Measurements from ENCODE around the gene ELOA2.
"Not testable (repeated sequence)": the region's sequence is repeated elsewhere in the genome, so short reads cannot be mapped to it uniquely, and the experiment has no call there.

The ELOA2 gene, protein sequence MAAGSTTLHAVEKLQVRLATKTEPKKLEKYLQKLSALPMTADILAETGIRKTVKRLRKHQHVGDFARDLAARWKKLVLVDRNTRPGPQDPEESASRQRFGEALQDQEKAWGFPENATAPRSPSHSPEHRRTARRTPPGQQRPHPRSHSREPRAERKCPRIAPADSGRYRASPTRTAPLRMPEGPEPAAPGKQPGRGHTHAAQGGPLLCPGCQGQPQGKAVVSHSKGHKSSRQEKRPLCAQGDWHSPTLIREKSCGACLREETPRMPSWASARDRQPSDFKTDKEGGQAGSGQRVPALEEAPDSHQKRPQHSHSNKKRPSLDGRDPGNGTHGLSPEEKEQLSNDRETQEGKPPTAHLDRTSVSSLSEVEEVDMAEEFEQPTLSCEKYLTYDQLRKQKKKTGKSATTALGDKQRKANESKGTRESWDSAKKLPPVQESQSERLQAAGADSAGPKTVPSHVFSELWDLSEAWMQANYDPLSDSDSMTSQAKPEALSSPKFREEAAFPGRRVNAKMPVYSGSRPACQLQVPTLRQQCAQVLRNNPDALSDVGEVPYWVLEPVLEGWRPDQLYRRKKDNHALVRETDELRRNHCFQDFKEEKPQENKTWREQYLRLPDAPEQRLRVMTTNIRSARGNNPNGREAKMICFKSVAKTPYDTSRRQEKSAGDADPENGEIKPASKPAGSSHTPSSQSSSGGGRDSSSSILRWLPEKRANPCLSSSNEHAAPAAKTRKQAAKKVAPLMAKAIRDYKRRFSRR

DNA sequence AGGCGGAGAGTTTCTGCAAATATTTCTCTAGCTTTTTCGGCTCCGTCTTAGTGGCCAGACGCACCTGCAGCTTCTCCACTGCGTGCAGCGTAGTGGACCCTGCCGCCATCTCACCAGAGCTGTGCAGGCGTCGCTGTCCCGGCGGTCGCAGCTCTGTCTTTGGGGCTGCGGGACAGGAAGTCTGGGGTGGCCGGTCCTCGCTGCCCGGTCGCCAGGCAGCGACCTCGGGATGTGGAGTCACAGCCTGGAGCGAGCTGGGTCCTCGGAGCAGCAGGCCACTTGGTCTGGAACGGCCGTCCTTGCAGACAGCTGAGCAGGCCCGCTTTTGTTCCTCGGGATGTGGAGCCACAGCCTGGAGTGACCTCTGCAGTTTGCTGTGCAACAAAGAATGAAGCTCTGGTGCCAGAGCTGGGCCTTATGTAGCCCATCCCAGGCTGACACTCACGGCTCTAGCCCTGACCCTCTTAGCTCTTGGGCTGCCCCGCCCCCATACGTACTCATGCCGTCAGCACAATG is at the start of gene ELOA2:
Gene ELOA2, minus strand, starts transcription at position 466 of the 516 bp plus-strand sequence. Its CDS starts 357 bp downstream, at position 109.
- DNase-seq: no peak

DNA sequence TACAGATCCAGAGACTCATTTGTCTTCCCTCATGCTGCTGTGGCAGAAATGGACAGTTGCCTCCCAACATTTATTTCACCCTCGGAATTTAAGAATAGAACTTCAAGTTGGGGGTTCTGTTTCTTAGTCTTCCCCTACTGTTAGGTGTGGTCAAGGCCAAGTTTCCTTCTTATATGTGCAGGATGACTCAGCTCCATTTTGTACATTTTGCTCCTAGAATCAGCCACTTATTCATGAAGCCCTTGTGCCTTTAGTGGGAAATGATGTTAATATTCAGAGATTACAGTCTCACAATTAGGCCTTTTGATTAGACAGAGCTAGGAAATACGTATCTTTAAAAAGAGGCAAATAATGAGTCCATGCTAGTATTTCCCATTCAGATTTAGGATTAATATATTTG is 46.2 kb upstream of the ELOA2 start:
- DNase-seq: no peak

DNA sequence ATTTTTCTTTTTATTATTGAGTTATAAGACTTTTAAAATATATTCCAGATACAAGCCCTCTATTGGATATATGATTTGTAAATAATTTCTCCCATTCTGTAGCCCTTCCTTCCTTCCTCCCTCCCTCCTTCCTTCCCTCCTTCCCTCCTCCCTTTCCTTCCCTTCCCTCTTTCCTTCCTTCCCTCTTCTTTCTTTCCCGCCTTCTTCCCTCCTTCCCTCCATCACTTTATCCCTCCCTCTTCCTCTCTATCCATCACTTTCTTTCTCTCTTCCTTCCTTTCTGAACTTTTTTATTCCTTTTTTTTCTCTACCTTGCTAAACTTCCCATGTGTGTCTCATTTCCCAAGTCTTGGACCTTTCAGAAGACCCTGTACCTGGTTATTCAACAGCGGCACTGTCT is 45.5 kb upstream of the ELOA2 start:
- no peak for DNase-seq

DNA sequence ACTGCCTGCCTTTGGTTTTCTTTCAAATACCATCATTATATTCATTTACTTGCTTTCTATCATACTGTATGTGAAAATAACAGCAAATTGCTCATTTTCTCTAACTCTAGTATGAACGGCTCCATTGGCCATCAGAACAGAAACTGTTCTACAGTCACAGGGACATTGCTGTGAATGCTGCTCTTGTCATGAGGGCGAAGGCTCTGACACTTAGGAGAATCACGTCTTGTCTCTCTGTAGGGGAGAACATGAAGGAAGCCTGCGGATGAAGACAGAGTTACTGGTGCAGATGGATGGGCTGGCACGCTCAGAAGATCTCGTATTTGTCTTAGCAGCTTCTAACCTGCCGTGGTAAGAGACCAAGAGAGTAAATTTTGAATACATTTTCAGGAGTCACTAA is 41.7 kb upstream of the ELOA2 start:
- no peak for DNase-seq

DNA sequence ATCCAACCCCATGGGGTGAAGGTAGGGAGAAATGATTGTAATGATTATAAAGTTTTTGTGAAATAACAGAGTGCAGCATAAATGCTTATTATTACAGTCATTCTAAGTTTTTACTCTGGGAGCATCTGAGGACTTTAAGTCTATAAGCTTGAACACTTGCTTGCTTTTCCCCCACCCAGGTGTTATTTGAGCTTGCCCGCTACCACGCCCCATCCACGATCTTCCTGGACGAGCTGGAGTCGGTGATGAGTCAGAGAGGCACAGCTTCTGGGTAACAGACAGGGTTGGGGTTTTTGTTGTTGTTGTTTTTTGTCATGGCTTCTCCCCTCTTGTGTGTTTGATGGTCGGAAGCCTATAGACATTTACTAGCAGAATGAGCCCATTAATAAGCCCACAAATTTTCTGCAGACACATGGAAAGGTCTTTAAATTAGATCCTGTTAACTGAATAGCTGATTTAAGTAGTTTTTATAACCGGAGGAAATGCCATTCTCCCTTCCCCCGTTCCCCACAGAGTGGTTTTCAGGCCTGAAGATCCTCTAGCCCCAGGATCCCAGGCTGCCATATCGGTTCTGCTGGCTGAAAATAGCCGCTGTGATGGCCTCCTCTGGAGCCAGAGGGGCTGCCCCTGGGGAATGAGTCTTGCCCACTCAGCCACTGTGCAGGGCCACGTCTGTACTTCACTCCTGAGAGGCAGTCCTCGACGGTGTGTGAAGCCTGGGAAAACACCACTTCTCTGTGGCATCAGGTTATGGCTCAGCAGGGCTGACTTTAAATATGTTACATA is 39.9 kb upstream of the ELOA2 start:
- peak; percentile 17 for DNase-seq

DNA sequence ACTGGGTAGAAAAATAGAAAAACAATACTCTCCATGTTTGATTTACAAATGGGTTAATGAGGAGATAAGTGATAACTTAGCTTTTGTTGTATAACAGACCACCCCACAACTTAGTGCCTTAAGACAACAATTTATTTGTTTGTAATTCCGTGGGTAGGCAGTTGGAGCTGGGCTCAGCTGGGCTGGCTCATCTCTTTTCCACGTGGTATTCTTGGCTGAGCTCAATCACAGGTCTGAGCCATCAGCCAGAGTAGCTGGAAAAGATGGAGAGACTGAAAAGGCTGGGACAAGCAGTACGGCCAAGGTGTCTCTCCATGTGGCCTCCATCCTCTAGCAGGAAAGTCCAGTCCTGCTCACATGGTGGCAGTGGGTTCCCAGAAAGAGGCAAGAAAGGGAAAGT is 32.2 kb upstream of the ELOA2 start:
- DNase-seq: no peak

DNA sequence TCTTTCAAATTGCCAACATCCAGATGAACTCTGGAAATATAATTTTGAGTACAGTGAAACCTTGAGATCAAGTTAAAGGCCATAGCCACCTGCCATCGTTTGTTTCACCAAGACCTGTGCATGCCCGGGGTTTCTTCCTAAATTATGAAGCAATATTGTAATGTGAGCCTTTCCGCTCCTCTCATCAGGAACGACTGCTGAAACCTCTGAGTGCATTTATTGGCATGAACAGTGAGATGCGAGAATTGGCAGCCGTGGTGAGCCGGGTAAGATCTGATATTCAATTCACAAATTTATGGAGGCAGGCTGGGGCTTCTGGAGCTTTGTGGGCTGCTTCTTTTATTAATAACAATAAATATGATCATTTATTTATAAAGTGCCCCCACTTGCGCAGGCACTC is 27.7 kb upstream of the ELOA2 start:
- no peak for DNase-seq

DNA sequence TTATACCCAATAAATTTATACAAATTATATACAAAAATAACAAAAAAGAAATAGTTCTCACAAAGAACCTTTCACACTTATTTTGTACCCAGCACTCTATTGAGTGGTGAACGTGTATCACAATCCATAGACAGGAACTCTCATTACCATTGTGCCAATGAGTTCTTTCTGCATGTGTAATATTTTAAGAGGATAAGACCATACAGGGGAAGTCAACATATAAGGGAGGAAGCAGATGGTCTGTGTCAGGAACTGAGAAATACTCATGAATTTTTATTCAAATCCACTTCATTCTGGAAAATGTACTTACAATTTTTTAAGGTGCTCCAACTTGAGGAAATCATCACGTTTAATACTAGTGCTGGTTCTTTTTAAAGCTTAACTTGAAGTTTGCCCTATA is 27.1 kb upstream of the ELOA2 start:
- DNase-seq: no peak

DNA sequence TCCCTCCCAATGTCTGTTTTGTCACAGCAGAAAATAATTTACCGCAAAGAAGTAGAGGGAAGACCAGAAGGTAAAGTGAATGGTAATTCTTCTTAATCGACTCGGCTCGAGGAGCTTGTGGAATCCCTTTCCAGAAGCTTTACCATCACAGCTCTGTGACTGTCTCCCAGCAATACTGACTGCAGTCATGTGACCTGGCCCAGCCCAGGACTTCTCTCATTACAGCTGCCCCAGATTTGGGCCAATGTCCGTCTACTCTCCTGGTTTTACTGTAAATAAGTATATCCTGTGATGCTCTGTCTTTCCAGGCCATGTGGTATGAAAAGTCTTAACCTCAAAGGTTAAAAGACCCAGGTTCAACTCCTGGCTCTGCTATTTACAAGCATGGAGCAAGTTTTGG is 18.9 kb upstream of the ELOA2 start:
- DNase-seq: no peak

DNA sequence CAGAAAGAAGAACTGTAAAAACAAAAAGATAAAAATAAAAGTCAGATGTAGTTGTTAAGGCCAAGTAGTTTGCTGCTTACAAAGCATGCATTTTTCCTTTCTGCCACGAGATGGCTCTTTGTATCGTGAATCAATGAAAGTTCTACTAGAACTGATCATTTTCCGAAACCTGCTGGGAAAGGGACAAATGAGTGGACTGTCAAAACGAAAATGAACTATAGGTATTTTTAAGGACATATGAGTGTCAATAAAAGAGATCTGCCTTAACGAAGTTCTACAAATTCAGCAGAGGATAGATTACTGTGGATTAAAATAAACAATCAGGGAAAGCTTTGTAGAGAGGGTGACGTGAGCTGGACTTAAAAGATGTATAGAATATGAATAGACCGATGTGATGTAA is 15.0 kb upstream of the ELOA2 start:
- no peak for DNase-seq

DNA sequence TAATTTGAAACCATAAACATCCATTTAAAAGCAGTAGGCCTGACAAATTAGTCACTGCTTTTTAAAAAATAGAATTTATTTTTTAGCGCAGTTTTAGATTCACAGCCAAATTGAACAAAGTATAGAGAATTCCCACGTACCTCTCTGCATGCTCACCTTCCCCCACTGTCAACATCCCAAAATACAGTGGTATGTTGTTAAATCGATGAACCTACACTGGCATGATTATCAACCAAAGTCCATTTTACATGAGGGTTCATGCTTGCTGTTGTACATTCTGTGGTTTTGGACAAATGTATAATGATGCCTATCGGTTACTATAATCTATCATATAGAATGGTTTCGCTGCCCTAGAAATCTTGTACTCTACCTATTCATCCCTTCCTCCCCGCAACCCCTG is 5.6 kb upstream of the ELOA2 start:
- no peak for DNase-seq

DNA sequence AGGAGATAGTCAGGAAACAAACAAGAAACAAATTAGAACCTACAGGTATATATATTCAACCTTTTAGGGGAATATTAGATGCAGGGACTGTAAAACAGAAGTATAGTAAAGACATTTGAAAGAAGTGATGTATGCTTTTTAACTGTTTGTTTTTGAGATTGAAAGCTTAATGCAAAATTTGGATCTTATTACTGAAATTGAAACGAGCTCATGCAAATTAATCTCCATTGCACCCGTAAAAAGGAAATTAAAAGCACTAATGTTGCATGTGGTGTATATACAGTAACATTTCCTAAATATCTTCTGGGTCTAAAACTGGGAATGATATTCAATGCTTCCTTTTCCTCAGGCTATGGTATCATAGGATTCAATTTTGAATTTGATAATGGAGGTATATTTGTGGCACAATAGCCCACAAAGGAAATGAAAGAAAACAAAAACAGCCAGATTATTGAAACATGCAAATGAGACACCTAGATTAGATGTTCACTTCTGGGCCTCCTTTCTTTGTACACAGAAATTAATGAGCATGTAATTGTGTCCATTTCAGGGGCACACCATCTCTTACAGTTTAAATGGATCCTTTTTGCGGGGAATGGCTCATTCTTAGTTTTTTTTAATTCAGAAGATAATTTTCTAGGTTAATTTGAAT is 1.6 kb upstream of the ELOA2 start:
- DNase-seq: no peak

DNA sequence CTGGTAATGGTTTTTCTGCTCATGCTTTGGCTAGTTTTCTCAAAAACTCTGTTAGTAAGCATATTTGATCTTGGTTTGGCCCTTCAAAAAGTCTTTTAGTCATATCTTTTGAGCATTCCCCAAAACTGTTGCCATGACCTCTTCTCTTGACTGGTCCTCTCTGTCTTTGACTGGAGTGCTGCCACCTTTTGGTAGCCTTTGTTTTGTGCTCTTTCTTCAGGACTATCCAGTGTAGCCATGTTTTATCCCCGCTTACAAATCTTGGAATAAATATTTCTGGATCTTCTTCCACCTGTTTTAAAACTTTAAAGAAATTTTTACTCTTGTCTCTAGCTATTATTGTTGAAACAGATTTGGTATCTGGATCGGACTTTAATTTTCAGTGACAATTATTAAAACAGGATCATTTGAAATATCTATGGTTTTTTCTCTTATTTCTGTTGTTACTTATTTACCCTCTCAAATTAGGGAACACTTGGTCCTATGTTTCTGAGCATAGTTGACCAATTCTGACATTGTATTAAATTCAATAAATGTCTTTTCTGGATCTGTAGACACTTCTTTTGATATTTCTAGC is 965 bp upstream of the ELOA2 start:
- no peak for DNase-seq

DNA sequence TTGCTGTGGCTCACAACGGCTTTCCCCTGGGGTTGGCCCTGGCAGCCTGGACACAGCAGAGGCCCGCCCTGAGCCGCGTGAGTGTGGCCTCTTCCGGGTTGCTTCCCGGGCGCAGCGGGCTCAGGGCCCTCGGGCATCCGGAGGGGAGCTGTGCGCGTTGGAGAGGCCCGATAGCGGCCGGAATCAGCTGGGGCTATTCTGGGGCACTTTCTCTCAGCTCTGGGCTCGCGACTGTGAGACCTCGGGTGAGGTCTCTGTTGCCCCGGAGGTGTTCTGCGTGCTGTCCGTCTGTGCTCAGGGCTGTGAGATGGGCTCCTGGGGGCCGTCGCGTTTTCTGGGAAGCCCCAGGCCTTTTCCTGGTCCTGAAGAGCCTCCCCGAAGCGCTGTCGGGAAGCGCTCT is 830 bp downstream of the ELOA2 start:
- DNase-seq: not testable (repeated sequence)

DNA sequence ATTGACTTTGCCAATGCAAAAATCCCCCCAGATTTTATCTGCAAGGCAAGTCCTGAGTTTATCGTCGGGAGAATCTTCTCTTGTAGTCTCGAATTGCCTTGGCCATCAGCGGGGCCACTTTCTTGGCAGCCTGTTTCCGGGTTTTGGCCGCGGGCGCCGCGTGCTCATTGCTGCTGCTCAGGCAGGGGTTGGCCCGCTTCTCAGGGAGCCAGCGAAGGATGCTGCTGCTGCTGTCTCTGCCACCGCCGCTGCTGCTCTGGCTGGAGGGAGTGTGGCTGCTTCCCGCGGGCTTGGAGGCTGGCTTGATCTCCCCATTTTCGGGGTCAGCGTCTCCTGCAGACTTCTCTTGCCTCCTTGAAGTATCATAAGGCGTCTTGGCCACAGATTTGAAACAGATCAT is 2.5 kb downstream of the ELOA2 start:
- no peak for DNase-seq

DNA sequence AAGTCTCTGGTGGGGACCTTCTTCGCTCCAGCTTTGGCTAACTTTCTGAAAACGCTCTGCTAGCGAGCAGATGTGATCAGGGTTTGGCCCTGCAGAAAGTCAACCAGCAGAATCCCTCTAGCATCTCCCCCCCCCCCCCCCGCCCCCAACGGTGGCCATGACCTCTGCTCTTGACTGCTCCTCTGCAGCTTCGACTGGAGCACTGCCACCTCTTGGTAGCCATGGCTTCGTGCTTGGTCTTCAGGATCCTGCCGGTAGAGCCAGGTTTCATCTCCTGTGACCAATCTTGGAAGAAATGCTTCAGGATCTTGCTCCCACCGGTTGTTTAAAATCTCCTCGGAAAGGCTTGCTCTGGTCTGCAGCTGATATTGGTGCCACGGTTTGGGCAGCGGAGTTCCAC is 4.5 kb downstream of the ELOA2 start:
- not testable (repeated sequence) for DNase-seq

DNA sequence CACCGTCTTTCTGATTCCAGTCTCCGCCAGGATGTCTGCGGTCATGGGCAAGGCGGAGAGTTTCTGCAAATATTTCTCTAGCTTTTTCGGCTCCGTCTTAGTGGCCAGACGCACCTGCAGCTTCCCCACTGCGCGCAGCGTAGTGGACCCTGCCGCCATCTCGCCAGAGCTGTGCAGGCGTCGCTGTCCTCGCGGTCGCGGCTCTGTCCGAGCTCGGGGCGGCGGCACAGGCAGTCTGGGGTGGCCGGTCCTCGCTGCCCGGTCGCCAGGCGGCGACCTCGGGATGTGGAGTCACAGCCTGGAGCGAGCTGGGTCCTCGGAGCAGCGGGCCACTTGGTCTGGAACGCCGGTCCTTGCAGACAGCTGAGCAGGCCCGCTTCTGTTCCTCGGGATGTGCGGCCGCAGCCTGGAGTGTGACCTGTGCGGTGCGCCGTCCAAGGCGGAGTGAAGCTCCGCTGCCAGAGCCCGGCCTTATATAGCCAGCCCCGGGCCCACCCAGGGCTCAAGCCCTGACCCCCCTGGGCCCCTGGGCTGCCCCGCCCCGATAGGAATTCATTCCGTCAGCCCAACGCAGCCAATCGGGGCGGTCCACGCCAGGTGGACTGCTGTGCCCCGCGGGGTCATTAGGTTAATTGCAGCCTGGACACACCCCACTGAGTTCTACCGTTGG is 5.6 kb downstream of the ELOA2 start:
- not testable (repeated sequence) for DNase-seq

DNA sequence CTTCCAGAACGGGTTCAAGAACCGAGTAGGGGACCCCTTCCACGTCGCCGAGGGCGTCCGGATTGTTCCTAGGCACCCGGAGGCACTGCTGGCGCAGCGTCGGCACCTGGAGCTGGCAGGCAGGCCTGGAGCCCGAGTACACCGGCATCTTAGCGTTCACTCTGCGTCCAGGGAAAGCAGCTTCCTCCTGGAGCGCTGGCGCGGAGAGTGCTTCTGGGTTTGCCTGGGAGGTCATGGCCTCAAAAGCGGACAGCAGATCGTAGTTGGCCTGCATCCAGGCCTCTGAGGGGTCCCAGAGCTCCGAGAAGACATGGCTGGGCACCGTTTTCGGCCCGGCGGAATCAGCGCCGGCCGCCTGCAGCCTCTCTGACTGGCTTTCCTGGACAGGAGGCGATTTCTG is 6.7 kb downstream of the ELOA2 start:
- DNase-seq: not testable (repeated sequence)

DNA sequence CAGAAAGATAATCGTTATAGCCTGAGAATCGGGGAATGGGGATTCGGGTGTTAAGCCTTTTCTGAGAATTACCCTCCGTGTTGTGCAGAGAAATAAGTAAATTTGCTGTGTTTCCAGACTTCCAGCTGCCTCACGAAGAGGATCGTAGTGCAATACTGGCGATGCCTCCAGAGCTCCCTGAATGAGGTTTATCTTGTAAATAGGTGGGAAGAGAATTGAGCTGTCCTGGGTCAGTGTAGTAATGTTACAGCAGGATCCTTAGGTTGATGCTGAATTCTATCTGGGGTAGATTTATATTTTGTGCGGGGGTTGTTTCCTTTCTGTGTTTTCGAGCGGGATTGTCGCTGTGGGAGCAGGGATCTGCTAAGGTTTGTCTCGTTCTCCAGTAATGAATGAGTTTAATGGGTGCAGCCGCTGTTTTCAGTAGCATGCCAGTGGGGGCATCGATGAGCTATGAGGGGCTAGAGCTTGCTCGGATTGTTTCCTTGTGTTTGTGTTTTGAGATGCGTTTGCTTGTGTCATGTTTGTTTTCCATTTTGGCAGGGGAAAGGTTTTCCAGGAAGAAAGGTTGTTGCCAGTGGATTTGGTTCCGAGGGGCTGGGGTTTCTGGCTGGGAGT is 9.8 kb downstream of the ELOA2 start:
- not testable (repeated sequence) for DNase-seq

DNA sequence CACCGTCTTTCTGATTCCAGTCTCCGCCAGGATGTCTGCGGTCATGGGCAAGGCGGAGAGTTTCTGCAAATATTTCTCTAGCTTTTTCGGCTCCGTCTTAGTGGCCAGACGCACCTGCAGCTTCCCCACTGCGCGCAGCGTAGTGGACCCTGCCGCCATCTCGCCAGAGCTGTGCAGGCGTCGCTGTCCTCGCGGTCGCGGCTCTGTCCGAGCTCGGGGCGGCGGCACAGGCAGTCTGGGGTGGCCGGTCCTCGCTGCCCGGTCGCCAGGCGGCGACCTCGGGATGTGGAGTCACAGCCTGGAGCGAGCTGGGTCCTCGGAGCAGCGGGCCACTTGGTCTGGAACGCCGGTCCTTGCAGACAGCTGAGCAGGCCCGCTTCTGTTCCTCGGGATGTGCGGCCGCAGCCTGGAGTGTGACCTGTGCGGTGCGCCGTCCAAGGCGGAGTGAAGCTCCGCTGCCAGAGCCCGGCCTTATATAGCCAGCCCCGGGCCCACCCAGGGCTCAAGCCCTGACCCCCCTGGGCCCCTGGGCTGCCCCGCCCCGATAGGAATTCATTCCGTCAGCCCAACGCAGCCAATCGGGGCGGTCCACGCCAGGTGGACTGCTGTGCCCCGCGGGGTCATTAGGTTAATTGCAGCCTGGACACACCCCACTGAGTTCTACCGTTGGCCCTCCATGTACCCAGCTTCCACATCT is 11.5 kb downstream of the ELOA2 start:
- not testable (repeated sequence) for DNase-seq

DNA sequence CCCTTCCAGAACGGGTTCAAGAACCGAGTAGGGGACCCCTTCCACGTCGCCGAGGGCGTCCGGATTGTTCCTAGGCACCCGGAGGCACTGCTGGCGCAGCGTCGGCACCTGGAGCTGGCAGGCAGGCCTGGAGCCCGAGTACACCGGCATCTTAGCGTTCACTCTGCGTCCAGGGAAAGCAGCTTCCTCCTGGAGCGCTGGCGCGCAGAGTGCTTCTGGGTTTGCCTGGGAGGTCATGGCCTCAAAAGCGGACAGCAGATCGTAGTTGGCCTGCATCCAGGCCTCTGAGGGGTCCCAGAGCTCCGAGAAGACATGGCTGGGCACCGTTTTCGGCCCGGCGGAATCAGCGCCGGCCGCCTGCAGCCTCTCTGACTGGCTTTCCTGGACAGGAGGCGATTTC is 12.6 kb downstream of the ELOA2 start:
- not testable (repeated sequence) for DNase-seq

Data from right hindlimb (tissue), 1 donor.